Heart right ventricle (tissue), 16 donors: ENCODE data around the gene MED22. TPM values are rescaled to one million over a fixed set of nuclear protein-coding genes. Genes with fewer than 3 reads are reported as not detected.

Experiments
- ATAC-seq, 8 donors: fragments of 200-7000 bp; cut with Tn5 transposase; one replicate each; pipeline ENCODE4 v1.9.1; 2020; ENCODE audit warnings: mild to moderate bottlenecking in 8 of 8, moderate library complexity in 8 of 8, moderate number of reproducible peaks in 1 of 8
- DNase-seq, 2 donors: peaks; one replicate each; pipeline ENCODE4 v3.0.0-alpha.2; 2020
- H3K27ac ChIP-seq, 10 donors: fragments of 200-600 bp; sonication (generic) in 2 of 10; one replicate each; pipeline versions ENCODE4 v1.5.0 to v1.8.0; 2020 to 2022; ENCODE audit warnings: mild to moderate bottlenecking in 3 of 10
- H3K27me3 ChIP-seq, 7 donors: fragments of 200-600 bp; one replicate each; pipeline ENCODE4 v1.8.0; 2021 to 2022; ENCODE audit warnings: mild to moderate bottlenecking in 2 of 7
- H3K36me3 ChIP-seq, 9 donors: fragments of 200-600 bp; sonication (generic) in 1 of 9; one replicate each; pipeline versions ENCODE4 v1.5.0 to v1.8.0; 2020 to 2022; ENCODE audit warnings: mild to moderate bottlenecking in 2 of 9
- H3K4me1 ChIP-seq, 9 donors: fragments of 200-600 bp; sonication (generic) in 1 of 9; one replicate each; pipeline versions ENCODE4 v1.5.0 to v1.8.0; 2020 to 2022; ENCODE audit warnings: mild to moderate bottlenecking in 4 of 9
- H3K4me3 ChIP-seq, 10 donors: fragments of 200-600 bp; sonication (generic) in 2 of 10; one replicate each; pipeline versions ENCODE4 v1.5.0 to v1.8.0; 2020 to 2022; ENCODE audit warnings: mild to moderate bottlenecking in 7 of 10, moderate library complexity in 2 of 10
- H3K9me3 ChIP-seq, 11 donors: fragments of 200-600 bp in 10 of 11; sonication (generic) in 2 of 11; one replicate each; pipeline versions ENCODE4 v1.5.0 to v1.8.0; 2013 to 2022; ENCODE audit warnings: mild to moderate bottlenecking in 2 of 11, control low read depth in 1 of 11, moderate library complexity in 1 of 11
- CTCF ChIP-seq, 9 donors: fragments of 200-600 bp; sonication (generic) in 2 of 9; IDR thresholded peaks; one replicate each; pipeline versions ENCODE4 v1.5.0 to v1.8.0; 2021 to 2022; ENCODE audit warnings: antibody characterized with exemption in 9 of 9, mild to moderate bottlenecking in 5 of 9, moderate library complexity in 1 of 9
- WGBS, 2 donors: extraction: QIAGEN DNeasy Blood & Tissue Kit; methylation state at CpG; one replicate each; pipeline ENCODE4 v1.1.7; 2013; ENCODE audit warnings: inconsistent platforms in 1 of 2; 5-methylcytosine and 5-hydroxymethylcytosine counted together
- intact Hi-C, 10 donors: fragments of 100-400 bp; cut with DNase I; formaldehyde crosslinking; loops; one replicate each; pipeline versions ENCODE4 v1.11.1 to v1.14.2; 2022
- polyA plus RNA-seq, 2 donors: library from polyadenylated mRNA; stranded (reverse); fragments of 200-250 nt; gene quantifications; one replicate each; pipeline ENCODE4 v1.2.3, GENCODE V29; 2013
- total RNA-seq, 10 donors: library from RNA; stranded (reverse); fragmentation: NEBNext Ultra II Directional in 3 of 10; extraction: Animal tissue kit (Norgen Biotek cat#: 25700) in 3 of 10; gene quantifications; one replicate each; pipeline versions ENCODE4 v1.2.1 to v1.2.4, GENCODE V29; 2021 to 2023
- donor health status: Arrhythmogenic right ventricular cardiomyopathy.
- donor health status: ischemic (EF 13 %, LVEDD 7.1; RV severe dilation, severe dysfunction).
- donor health status: healthy with polysubstance abuse.
- donor health status: DM: no; HTN: yes; CAD: no.
- donor health status: DM: no; HTN: no; CAD: no.
- donor health status: ischemic (EF 25% LVEDD 6.9; RV normal size, moderate dysfunction).
- donor health status: ischemic (EF 25% LVEDD 5.7; RV mildly dilated, moderate dysfunction).
- donor health status: healthy.
- donor health status: DM: yes; HTN: yes; CAD: no.
- donor health status: Ischemic cardiomyopathy.
- donor health status: ischemic (EF 35%, LVEDD 5.7; RV mildly dilated, moderate dysfunction).
- donor health status: nonischemic (EF 11% LVEDD 7.7; RV severe dilation, severe dysfunction).
- donor health status: DM: yes; HTN: yes; CAD: no.
- donor health status: PGD.
- donor health status: ischemic (EF 29% LVEDD 5.4; RV normal size, mild dysfunction).
- donor health status: nonischemic (EF 23%, LVEDD 6.1; RV moderate dilation, normal function).

Gene MED22
- total and polyA plus RNA-seq, 12 donors = 10.2 to 23.6 (median 17.4) TPM

GRCh38 chr9:133345596-133345995, 2.3 kb downstream of the MED22 start:
- Histone ChIP-seq H3K9me3 (no peaks in the 10 kb centered on the region), H3K27ac (no peak overlapping the region), H3K4me3 (no peak overlapping the region), H3K27me3 (no peaks in the 10 kb centered on the region), H3K4me1 (peaks cover 5 to 51% (median 30%) of the 10 kb centered on the region in 9 donors), H3K36me3 (peaks cover 0 to 76% (median 47%) of the 10 kb centered on the region in 9 donors)
- DNase-seq (no peak), ATAC-seq (no peak)
- 95 to 96% methylated on average over 6 of the region's 6 CpGs for WGBS, 2 donors
- TF ChIP-seq CTCF (IDR thresholded peaks at IDR 0.05) = no peak
- intact Hi-C loops = loop anchor here in 2 of 10 donors (5.0 to 10.0 kb wide), 2 partner anchors 112 to 139 kb away; partner anchors contain the start of gene CACFD1 (in 1 of the 2)

- WGBS, 2 donors = 95 to 96% methylated on average over 12 of the region's 12 CpGs
- Histone ChIP-seq H3K27ac (no peak overlapping the region), H3K4me3 (no peak overlapping the region), H3K27me3 (no peaks in the 10 kb centered on the region), H3K4me1 (peaks cover 5 to 56% (median 29%) of the 10 kb centered on the region in 9 donors), H3K36me3 (peaks cover 0 to 76% (median 41%) of the 10 kb centered on the region in 9 donors), H3K9me3 (no peaks in the 10 kb centered on the region)
- no peak for TF ChIP-seq CTCF (IDR thresholded peaks at IDR 0.05)
- intact Hi-C loops = loop anchor here in 2 of 10 donors (5.0 to 10.0 kb wide), 2 partner anchors 112 to 140 kb away; partner anchors contain the start of gene CACFD1 (in 1 of the 2)
- no peak for ATAC-seq
- DNase-seq = no peak
Measured at GRCh38 chr9:133344979-133345378, 3.0 kb downstream of the MED22 start.

GRCh38 chr9:133344071-133344470, 3.9 kb downstream of the MED22 start:
- Histone ChIP-seq H3K9me3 (no peaks in the 10 kb centered on the region), H3K27me3 (no peaks in the 10 kb centered on the region), H3K36me3 (peaks cover 0 to 76% (median 34%) of the 10 kb centered on the region in 9 donors), H3K4me1 (peaks cover 5 to 56% (median 20%) of the 10 kb centered on the region in 9 donors), H3K27ac (no peak overlapping the region), H3K4me3 (no peak overlapping the region)
- 91 to 94% methylated on average over 19 of the region's 19 CpGs for whole genome bisulfite sequencing, 2 donors
- DNase-seq = no peak
- intact Hi-C loops = loop anchor here in 2 of 10 donors (10.0 kb wide), 1 partner anchor 141 kb away; no protein-coding TSS in a partner anchor
- no peak for TF ChIP-seq CTCF (IDR thresholded peaks at IDR 0.05)
- ATAC-seq = no peak

- Histone ChIP-seq H3K4me3 (no peak overlapping the region), H3K27ac (peak overlapping the region in 2 of 10 donors; percentile 12 to 90), H3K4me1 (peaks cover 5 to 62% (median 16%) of the 10 kb centered on the region in 9 donors), H3K27me3 (no peaks in the 10 kb centered on the region), H3K9me3 (no peaks in the 10 kb centered on the region), H3K36me3 (peaks cover 0 to 78% (median 34%) of the 10 kb centered on the region in 9 donors)
- WGBS, 2 donors = 84 to 86% methylated on average over 11 of the region's 11 CpGs
- ATAC-seq = no peak
- intact Hi-C loops = loop anchor here in 2 of 10 donors (10.0 kb wide), 1 partner anchor 142 kb away; no protein-coding TSS in a partner anchor
- TF ChIP-seq CTCF (IDR thresholded peaks at IDR 0.05) = peak in 1 of 9 donors; percentile 6
- DNase-seq = no peak
Measured at GRCh38 chr9:133342570-133342969, 5.4 kb downstream of the MED22 start.
